ENCODE measurements around the gene TEDDM1. TPM values are rescaled to one million over a fixed set of nuclear protein-coding genes. Genes with fewer than 3 reads are reported as not detected.
A peak's percentile ranks its signal among the peaks of the same experiment; 100 is the strongest.

TEDDM1 gene
- total RNA-seq, 3 donors from 2014 or later: not detected

DNA sequence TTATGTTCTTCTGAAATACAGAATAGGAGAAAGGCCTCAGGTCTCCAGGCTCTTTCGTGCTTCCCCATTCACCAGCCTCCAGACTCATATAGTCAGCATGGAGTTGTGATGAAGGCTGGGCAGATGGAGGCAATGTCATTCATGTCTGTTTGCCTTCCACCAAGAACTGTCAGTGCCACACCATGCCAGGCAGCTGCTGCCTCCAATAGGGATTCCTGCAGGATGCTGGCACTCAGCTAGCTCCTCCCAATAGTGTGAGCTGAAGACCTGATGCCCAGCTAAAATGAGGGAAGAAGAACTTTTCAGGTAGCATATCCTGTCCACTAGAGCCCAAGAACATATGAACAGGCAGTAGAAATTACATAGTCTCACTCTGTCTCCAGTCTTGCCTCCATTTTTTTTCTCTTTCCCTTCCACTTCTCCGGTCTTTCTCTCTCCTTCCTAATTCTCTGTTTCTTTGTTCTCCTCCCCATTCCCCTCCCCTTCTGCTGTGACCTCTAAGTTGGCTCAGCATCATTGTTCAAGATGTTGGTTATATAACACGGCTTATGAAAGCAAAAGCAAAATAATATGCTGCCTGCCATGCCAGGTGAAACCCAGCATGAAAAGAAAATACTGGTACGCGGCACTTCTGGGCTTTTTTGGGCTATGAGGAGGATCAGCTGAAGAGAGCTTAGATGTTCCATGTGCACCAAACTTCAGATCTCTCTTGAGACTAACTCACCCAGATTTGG, 26.2 kb downstream of the TEDDM1 start:
- intact Hi-C loops (cut with DNase I; ENCODE audit: low total_unique reads): no loop called here
- Histone ChIP-seq H3K27me3 (no peaks in the 10 kb centered on the region), H3K27ac (no peak overlapping the region), H3K4me1 (no peaks in the 10 kb centered on the region), H3K9me3 (no peaks in the 10 kb centered on the region), H3K4me3 (no peak overlapping the region), H3K36me3 (no peaks in the 10 kb centered on the region)
- DNase-seq (ENCODE audit: low spot score in 2 of 2): no peak
- no peak for TF ChIP-seq POLR2A (IDR thresholded peaks at IDR 0.05)
- no peak for TF ChIP-seq CTCF (IDR thresholded peaks at IDR 0.05)
- TF ChIP-seq POLR2AphosphoS5 (IDR thresholded peaks at IDR 0.05): no peak

DNA sequence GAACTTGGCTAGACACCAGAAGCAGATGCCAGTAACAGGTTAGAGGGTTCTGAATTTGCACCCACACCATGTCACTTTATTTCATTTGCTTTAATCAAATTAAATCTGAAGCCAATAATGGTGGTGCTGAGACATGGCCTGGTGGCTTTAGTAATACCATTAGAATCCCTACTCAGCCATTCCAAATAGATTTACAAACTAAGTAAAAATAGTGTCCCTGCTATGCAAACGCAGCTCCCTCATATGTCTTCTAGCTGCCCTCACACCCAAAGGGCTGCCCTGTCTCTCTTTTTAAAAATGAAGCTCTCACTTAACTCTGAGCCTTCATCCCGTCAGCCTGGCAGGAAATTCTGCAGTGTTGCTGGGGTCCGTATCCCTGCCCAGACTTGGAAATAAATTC, 29.9 kb downstream of the TEDDM1 start:
- Histone ChIP-seq H3K27me3 (no peaks in the 10 kb centered on the region), H3K9me3 (no peaks in the 10 kb centered on the region), H3K27ac (no peak overlapping the region), H3K4me3 (no peak overlapping the region), H3K36me3 (no peaks in the 10 kb centered on the region), H3K4me1 (no peaks in the 10 kb centered on the region)
- no peak for TF ChIP-seq CTCF (IDR thresholded peaks at IDR 0.05)
- TF ChIP-seq POLR2AphosphoS5 (IDR thresholded peaks at IDR 0.05): no peak
- no peak for TF ChIP-seq POLR2A (IDR thresholded peaks at IDR 0.05)
- DNase-seq (ENCODE audit: low spot score in 2 of 2): no peak
- intact Hi-C loops (cut with DNase I; ENCODE audit: low total_unique reads): no loop called here

- no peak for DNase-seq (ENCODE audit: low spot score in 2 of 2)
- intact Hi-C loops (cut with DNase I; ENCODE audit: low total_unique reads): loop anchor here (5.0 kb wide), 1 partner anchor 628 kb away; no protein-coding TSS in a partner anchor
- Histone ChIP-seq H3K9me3 (no peaks in the 10 kb centered on the region), H3K27me3 (no peaks in the 10 kb centered on the region), H3K36me3 (no peaks in the 10 kb centered on the region), H3K4me3 (no peak overlapping the region), H3K4me1 (no peaks in the 10 kb centered on the region), H3K27ac (peak overlapping the region in 1 of 2 donors; percentile 32)
- TF ChIP-seq POLR2A (IDR thresholded peaks at IDR 0.05): no peak
These were observed 31.6 kb downstream of the TEDDM1 start for GRCh38 chr1:182368903-182369302.

DNA sequence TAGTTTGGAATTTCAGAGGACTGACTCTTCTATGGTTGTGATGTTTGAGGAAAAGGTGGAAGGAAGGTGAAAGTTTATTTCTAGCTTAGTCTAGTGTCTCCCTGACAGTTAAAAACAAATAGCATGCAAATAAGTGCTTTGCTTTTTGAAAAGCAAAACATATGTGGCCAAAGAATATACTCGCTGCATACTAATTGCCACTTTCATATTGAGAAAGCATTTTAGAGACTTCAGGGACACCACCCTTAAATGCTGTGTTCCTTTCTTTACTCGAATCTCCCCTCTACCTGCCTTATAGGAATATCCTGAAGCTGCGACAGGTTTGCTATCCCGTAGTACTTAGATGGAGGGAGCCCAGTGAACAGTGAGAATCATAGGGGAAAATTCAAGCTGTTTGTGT, 32.1 kb downstream of the TEDDM1 start:
- H3K4me3 ChIP-seq: no peak overlapping the region
- H3K27ac ChIP-seq: peak overlapping the region in 1 of 2 donors; percentile 32
- H3K36me3 ChIP-seq: no peaks in the 10 kb centered on the region
- no peak for DNase-seq (ENCODE audit: low spot score in 2 of 2)
- intact Hi-C loops (cut with DNase I; ENCODE audit: low total_unique reads): loop anchor here (5.0 kb wide), 1 partner anchor 629 kb away; no protein-coding TSS in a partner anchor
- no peaks in the 10 kb centered on the region for H3K9me3 ChIP-seq
- no peaks in the 10 kb centered on the region for H3K27me3 ChIP-seq
- TF ChIP-seq POLR2A (IDR thresholded peaks at IDR 0.05): no peak
- TF ChIP-seq POLR2AphosphoS5 (IDR thresholded peaks at IDR 0.05): no peak
- no peaks in the 10 kb centered on the region for H3K4me1 ChIP-seq

GRCh38 chr1:182367926-182368325, 32.5 kb downstream of the TEDDM1 start:
- no peak for DNase-seq (ENCODE audit: low spot score in 2 of 2)

More at GRCh38 chr1:182367926-182368325, 32.5 kb downstream of the TEDDM1 start:
- intact Hi-C loops (cut with DNase I; ENCODE audit: low total_unique reads): loop anchor here (5.0 kb wide), 1 partner anchor 629 kb away; no protein-coding TSS in a partner anchor
- H3K36me3 ChIP-seq: no peaks in the 10 kb centered on the region
- no peaks in the 10 kb centered on the region for H3K9me3 ChIP-seq
- no peak for TF ChIP-seq CTCF (IDR thresholded peaks at IDR 0.05)
- TF ChIP-seq POLR2A (IDR thresholded peaks at IDR 0.05): no peak
- no peak overlapping the region for H3K4me3 ChIP-seq
- no peaks in the 10 kb centered on the region for H3K27me3 ChIP-seq
- no peaks in the 10 kb centered on the region for H3K4me1 ChIP-seq
- H3K27ac ChIP-seq: peak overlapping the region in 1 of 2 donors; percentile 32
